COLO668 (cell line): ENCODE results near the gene HOXB3.

Experiments used
- DNase-seq: peaks from one replicate; lab custom pipeline; 2025; ENCODE audit not compliant: unreplicated experiment; lab: John Stamatoyannopoulos, UW

HOXB3 gene

DNA sequence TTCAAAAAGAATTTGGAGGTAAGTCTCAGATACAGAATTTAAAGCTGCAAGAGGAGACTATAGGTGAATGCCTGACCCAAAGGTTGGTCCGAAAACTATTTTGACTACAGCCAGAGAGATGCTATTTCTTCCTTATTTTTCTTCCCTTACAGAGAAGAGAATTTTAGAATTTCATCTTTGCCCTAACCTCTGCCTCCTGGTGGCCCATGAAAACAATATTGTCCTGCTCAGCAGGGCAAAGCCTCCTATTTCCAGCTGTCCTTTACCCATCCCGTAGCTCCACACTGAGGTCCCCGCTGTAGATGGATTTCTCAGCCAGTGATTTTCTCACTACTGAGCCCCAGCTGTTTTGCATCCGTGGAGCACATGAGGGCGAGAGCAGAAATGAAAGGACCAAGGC, 83.8 kb downstream of the HOXB3 start:
- no peak for DNase-seq

DNA sequence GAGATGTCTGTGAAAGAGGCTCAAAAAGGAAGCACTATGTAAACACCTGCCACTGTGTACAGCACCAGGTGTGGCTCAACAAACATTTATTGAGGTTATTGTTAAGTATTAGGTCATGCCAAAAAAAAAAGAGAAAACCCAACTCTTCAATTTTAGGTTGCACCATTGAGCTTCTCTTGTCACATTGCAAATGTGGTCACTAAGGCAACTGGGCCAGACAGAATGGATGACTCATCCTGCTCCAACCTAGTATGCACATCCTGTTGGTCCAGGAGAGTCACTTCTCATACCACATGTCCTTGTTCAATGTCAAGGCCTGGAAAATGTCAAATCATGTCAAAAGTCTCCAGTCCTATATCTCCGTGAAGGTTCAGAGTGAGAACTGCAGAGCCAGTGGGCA, 84.3 kb downstream of the HOXB3 start:
- peak; percentile 69 for DNase-seq

DNA sequence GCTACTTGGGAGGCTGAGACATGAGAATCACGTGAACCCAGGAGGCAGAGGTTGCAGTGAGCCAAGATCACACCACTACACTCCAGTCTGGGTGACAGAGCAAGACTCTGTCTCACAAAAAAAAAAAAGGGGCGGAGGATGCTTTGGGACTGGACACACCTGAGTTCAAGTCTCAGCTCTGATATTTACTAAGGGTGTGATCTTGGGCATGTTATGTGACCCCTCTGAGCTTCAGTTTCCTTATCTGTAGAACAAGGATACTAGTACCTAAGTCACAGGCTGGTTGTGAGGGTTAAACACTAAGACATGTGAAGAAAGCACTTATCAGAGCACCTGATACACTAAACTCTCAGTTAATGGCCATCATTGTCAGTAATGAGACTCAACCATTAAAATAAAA, 85.1 kb downstream of the HOXB3 start:
- no peak for DNase-seq

DNA sequence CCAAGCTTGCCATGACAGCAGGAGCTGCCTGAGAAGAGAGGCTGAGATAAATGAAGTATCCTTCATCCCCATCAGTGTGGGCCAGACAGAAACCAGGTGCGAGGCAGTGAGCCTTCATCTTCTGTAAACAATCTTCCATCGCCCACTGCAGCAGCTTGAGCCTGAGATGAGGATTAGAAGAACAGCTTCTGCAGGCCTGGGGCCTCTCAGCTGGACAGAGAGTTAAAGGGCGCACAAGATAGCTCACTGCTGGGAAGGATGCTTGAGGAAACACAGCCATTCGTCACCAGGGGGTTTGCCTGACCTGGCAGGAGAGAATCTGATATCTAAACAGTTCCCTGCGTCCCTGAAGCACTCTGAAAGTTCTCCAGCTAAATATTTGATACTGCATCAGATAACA, 86.3 kb downstream of the HOXB3 start:
- DNase-seq = no peak

DNA sequence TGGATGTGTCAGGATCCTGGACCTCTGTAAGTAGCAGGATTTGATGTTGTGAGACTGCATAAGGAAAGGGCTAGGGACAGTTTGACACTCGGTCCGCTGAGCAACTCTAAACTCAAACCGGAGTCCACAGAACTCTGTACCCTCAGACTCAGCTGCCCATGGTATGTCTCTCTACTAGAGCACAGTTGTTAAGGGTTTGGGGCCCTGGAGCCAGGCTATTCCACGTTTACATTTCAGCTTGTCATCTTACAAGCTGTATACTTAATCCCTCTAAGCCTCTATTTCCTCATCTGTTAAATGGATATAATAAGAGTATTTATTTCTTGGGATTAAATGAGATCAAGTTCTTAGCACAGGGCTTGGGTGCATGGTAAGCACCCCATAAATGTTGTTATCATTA, 87.1 kb downstream of the HOXB3 start:
- no peak for DNase-seq

DNA sequence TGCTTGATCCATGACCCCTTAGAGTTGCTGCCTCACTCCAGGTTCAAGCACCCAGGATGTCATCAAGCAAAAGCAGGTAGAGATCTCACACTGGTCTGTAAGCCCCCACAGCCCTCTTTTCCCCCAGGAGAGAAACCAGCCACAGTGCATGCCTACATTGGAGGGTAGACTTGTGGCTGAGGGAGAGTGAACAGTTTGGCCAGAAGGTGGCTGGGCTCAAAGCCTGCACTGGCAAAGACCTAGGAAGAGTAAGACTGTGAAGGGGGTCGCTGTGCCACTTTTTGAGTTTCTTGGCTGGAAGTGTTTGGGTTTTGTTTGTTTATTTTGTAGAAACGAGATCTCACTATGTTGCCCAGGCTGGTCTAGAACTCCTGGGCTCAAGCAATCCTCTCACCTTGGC, 87.7 kb downstream of the HOXB3 start:
- no peak for DNase-seq

DNA sequence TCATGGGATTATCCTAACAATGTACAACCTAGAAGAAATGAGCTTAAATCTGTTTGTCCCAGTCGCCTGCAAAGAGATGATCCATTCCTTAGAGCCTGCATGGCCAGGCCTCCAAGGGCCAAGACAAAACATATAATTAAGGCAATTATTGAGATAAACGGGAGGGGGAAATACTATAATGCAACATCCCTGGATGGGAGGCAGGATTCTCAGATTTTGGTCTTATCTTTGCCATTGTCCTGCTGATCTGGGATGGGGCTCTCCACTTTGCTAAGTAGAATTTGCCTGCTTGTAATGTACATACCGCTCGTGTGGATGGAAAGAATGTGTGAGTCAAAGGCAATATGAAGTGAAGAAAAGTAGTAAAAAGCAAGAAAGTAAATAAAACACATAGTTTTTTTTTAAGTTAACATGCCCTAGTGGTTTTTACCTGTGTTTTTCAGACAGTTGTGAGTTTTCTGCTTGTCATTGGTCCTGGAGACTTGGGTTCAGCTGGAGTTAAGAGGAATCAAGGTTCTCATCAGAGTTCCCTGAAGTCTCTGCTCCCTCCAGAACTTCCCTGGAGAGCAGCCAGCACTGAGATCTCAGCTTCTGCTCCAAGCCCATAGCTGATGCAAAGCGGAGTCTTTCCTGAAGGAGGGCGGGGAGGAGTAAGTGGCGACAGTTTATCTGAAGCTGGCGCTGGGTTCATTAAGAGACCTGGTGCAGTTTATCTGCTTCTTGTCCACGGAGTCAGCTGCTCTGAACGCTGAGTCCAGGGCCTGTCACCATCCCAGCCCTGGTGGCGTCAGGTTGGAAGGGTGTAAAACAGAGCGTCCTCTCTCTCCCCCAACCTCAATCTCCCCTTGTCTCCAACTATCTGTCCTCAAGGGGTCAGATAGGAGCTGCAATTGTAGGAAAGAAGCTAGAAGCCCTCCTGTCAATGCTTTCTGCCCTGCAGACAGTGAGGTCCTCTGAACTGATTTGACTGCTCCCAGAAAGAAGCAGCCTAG, 89.3 kb downstream of the HOXB3 start:
- no peak for DNase-seq

DNA sequence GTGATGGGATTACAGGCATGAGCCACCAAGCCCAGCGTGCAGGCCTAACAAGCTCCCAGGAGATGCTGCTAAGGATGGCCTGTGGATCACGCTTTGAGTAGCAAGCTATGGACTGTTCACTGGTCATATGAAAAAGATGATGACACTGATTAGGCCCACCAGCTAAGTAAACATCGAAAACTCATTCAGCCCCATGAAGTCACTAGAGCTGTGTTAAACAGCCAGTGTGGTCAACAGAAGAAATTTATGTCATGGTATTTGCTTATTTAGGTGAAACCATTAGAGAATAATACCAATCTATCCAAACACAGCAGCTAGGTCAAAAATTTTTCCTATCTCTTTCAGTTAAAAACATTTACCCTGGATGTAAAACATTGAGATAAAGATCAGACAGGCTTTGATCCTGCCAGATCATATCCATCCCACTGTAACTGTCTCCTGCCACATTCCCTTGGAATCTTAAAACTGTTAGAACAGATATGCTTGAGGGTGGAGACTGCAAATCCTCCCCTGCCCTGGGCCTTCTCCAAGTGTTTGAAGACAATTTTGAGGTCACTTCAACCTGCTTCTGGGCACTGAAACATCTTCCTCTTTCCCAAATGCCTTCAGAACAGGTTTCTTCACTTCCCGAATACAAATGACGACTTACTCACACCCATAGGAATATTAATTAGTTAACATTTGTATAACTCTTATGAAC, 90.2 kb downstream of the HOXB3 start:
- DNase-seq = no peak

DNA sequence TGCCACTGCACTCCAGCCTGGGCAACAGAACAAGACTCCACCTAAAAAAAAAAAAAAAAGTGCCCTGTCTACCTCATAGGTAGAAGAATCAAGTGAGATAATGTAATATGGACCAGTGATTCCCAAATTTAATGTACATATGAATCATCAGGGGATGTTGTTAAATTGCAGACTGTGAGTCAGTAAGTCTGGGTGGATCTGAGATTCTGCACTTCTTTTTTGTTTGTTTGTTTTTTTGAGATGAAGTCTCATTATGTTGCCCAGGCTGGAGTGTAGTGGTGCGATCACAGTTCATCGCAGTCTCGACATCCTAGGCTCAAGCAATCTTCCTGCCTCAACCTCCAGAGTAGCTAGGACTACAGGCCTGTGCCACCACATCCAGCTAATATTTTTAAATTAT, 90.8 kb downstream of the HOXB3 start:
- DNase-seq = no peak
